Immature natural killer cell (primary cell): ENCODE measurements around the gene ZNF425. TPM values are rescaled to one million over a fixed set of nuclear protein-coding genes. Genes with fewer than 3 reads are reported as not detected.
"Not testable (repeated sequence)": the region's sequence is repeated elsewhere in the genome, so short reads cannot be mapped to it uniquely, and the experiment has no call there.

Experiments
- DNase-seq, 3 donors: peaks; one replicate each; pipeline ENCODE4 v3.0.0; 2022; ENCODE audit warnings: mixed read lengths in 1 of 3
- H3K27ac Mint-ChIP-seq, 6 donors: one replicate each; pipeline ENCODE4 v1.8.0; 2020; ENCODE audit warnings: mixed read lengths in 6 of 6, mild to moderate bottlenecking in 5 of 6, inconsistent platforms in 4 of 6, moderate library complexity in 3 of 6
- H3K27me3 Mint-ChIP-seq, 3 donors: one replicate each; pipeline ENCODE4 v1.8.0; 2020 to 2021; ENCODE audit warnings: low read depth in 3 of 3, mild to moderate bottlenecking in 3 of 3, mixed read lengths in 3 of 3, moderate library complexity in 3 of 3, inconsistent platforms in 1 of 3
- H3K36me3 Mint-ChIP-seq, 3 donors: one replicate each; pipeline ENCODE4 v1.8.0; 2020; ENCODE audit warnings: mixed read lengths in 3 of 3, inconsistent platforms in 2 of 3, mild to moderate bottlenecking in 2 of 3
- H3K4me1 Mint-ChIP-seq, 2 donors: one replicate each; pipeline ENCODE4 v1.8.0; 2020; ENCODE audit warnings: inconsistent platforms in 2 of 2, mild to moderate bottlenecking in 2 of 2, mixed read lengths in 2 of 2, moderate library complexity in 1 of 2
- H3K4me3 Mint-ChIP-seq, 5 donors: one replicate each; pipeline ENCODE4 v1.8.0; 2020; ENCODE audit warnings: mild to moderate bottlenecking in 5 of 5, mixed read lengths in 5 of 5, inconsistent platforms in 3 of 5, moderate library complexity in 3 of 5
- H3K9me3 Mint-ChIP-seq, 6 donors: one replicate each; pipeline ENCODE4 v1.8.0; 2020; ENCODE audit warnings: mild to moderate bottlenecking in 6 of 6, mixed read lengths in 6 of 6, inconsistent platforms in 4 of 6, moderate library complexity in 3 of 6
- polyA plus RNA-seq, 3 donors: library from polyadenylated mRNA; unstranded; fragments of 300-500 nt; fragmentation: Illumina TruSeq; gene quantifications; one replicate each; pipeline ENCODE4 v1.2.3, GENCODE V29; 2021

Gene ZNF425
- polyA plus RNA-seq, 3 donors from 2014 or later = 0.20 to 1.9 TPM; not detected in 1

- peaks cover 5 to 10% (median 9%) of the 10 kb centered on the region in 3 donors for H3K27me3 Mint-ChIP-seq
Observed at GRCh38 chr7:149147752-149148653, 21.9 kb upstream of the ZNF425 start.

GRCh38 chr7:149147072-149147751 lies 21.1 kb upstream of the ZNF425 start, which contains the start of gene ZNF398:
Gene ZNF398, plus strand, starts transcription at chr7:149147453. Its CDS starts 290 bp downstream, at chr7:149147743.
- Mint-ChIP-seq H3K36me3 (no peaks in the 10 kb centered on the region), H3K4me1 (peaks cover 27 to 35% of the 10 kb centered on the region in 2 donors), H3K27me3 (peaks cover 5 to 12% (median 9%) of the 10 kb centered on the region in 3 donors), H3K9me3 (no peaks in the 10 kb centered on the region), H3K4me3 (peak within 1 kb of the TSS; percentile 86 to 97 (median 91)), H3K27ac (peak within 1 kb of the TSS; percentile 85 to 94 (median 93))
- DNase-seq = peak; percentile 82 to 85 (median 84)

More at GRCh38 chr7:149147752-149148653, 21.9 kb upstream of the ZNF425 start:
- Mint-ChIP-seq H3K4me1 (peaks cover 27 to 35% of the 10 kb centered on the region in 2 donors), H3K9me3 (no peaks in the 10 kb centered on the region), H3K27ac (peak overlapping the region; percentile 75 to 89 (median 85)), H3K36me3 (no peaks in the 10 kb centered on the region), H3K4me3 (peak overlapping the region; percentile 74 to 91 (median 82))
- DNase-seq = peak; percentile 72 to 74 (median 73)

GRCh38 chr7:149145031-149145845 lies 19.1 kb upstream of the ZNF425 start:
- Mint-ChIP-seq H3K27ac (peak overlapping the region; percentile 9 to 86 (median 56)), H3K36me3 (no peaks in the 10 kb centered on the region), H3K9me3 (no peaks in the 10 kb centered on the region), H3K4me3 (peak overlapping the region; percentile 30 to 57 (median 41)), H3K27me3 (peaks cover 5 to 10% (median 7%) of the 10 kb centered on the region in 3 donors), H3K4me1 (peaks cover 24 to 29% of the 10 kb centered on the region in 2 donors)
- no peak for DNase-seq

GRCh38 chr7:149144436-149144922 lies 18.4 kb upstream of the ZNF425 start:
- not testable (repeated sequence) for DNase-seq, H3K9me3 Mint-ChIP-seq, H3K27ac Mint-ChIP-seq, H3K4me3 Mint-ChIP-seq, H3K36me3 Mint-ChIP-seq
- H3K27me3 Mint-ChIP-seq = peaks cover 5 to 10% (median 7%) of the 10 kb centered on the region in 3 donors
- peaks cover 21 to 23% of the 10 kb centered on the region in 2 donors for H3K4me1 Mint-ChIP-seq

- no peak overlapping the region for H3K4me3 Mint-ChIP-seq
- peaks cover 2 to 3% (median 3%) of the 10 kb centered on the region in 3 donors for H3K27me3 Mint-ChIP-seq
- peaks cover 11 to 12% of the 10 kb centered on the region in 2 donors for H3K4me1 Mint-ChIP-seq
Observed at GRCh38 chr7:149141893-149142292, 15.8 kb upstream of the ZNF425 start.

GRCh38 chr7:149140831-149141230 lies 14.7 kb upstream of the ZNF425 start:
- H3K4me3 Mint-ChIP-seq = no peak overlapping the region

More at GRCh38 chr7:149141893-149142292, 15.8 kb upstream of the ZNF425 start:
- H3K27ac Mint-ChIP-seq = no peak overlapping the region
- no peak for DNase-seq
- H3K36me3 Mint-ChIP-seq = no peaks in the 10 kb centered on the region
- no peaks in the 10 kb centered on the region for H3K9me3 Mint-ChIP-seq

GRCh38 chr7:149136118-149136517 lies 10.0 kb upstream of the ZNF425 start:
- DNase-seq = no peak
- peaks cover 0 to 3% (median under 1%) of the 10 kb centered on the region in 6 donors for H3K9me3 Mint-ChIP-seq
- no peaks in the 10 kb centered on the region for H3K27me3 Mint-ChIP-seq
- H3K27ac Mint-ChIP-seq = no peak overlapping the region
- no peaks in the 10 kb centered on the region for H3K4me1 Mint-ChIP-seq
- no peak overlapping the region for H3K4me3 Mint-ChIP-seq
- peaks cover 2 to 15% (median 8%) of the 10 kb centered on the region in 3 donors for H3K36me3 Mint-ChIP-seq

More at GRCh38 chr7:149140831-149141230, 14.7 kb upstream of the ZNF425 start:
- H3K27me3 Mint-ChIP-seq = peaks cover 0 to 2% (median 2%) of the 10 kb centered on the region in 3 donors
- DNase-seq = no peak
- no peak overlapping the region for H3K27ac Mint-ChIP-seq
- no peaks in the 10 kb centered on the region for H3K36me3 Mint-ChIP-seq
- no peaks in the 10 kb centered on the region for H3K9me3 Mint-ChIP-seq
- peaks cover 5 to 7% of the 10 kb centered on the region in 2 donors for H3K4me1 Mint-ChIP-seq

- no peak for DNase-seq
- Mint-ChIP-seq H3K36me3 (peaks cover 9 to 25% (median 19%) of the 10 kb centered on the region in 3 donors), H3K9me3 (peaks cover 5 to 11% (median 7%) of the 10 kb centered on the region in 6 donors), H3K27me3 (peaks cover 0 to 4% (median 0%) of the 10 kb centered on the region in 3 donors), H3K27ac (no peak overlapping the region), H3K4me3 (no peak overlapping the region), H3K4me1 (peaks cover 0 to 2% of the 10 kb centered on the region in 2 donors)
Observed at GRCh38 chr7:149133028-149133710, 7.0 kb upstream of the ZNF425 start.

- Mint-ChIP-seq H3K27ac (peak overlapping the region in 1 of 6 donors; percentile 0), H3K4me1 (peaks cover 11 to 16% of the 10 kb centered on the region in 2 donors), H3K9me3 (peaks cover 5 to 11% (median 7%) of the 10 kb centered on the region in 6 donors), H3K27me3 (peaks cover 8 to 19% (median 14%) of the 10 kb centered on the region in 3 donors), H3K4me3 (peak overlapping the region in 1 of 5 donors; percentile 4), H3K36me3 (peaks cover 9 to 25% (median 19%) of the 10 kb centered on the region in 3 donors)
- DNase-seq = no peak
Observed at GRCh38 chr7:149130572-149131198, 4.6 kb upstream of the ZNF425 start.

- H3K4me1 Mint-ChIP-seq = peaks cover 21 to 28% of the 10 kb centered on the region in 2 donors
- peaks cover 5 to 11% (median 7%) of the 10 kb centered on the region in 6 donors for H3K9me3 Mint-ChIP-seq
- peak overlapping the region; percentile 95 to 99 (median 98) for H3K27ac Mint-ChIP-seq
- H3K27me3 Mint-ChIP-seq = peaks cover 9 to 24% (median 17%) of the 10 kb centered on the region in 3 donors
- H3K36me3 Mint-ChIP-seq = peaks cover 9 to 17% (median 15%) of the 10 kb centered on the region in 3 donors
- DNase-seq = peak; percentile 63 to 65 (median 63)
- peak overlapping the region; percentile 98 to 100 (median 99) for H3K4me3 Mint-ChIP-seq
Observed at GRCh38 chr7:149126662-149127266, 640 bp upstream of the ZNF425 start.

GRCh38 chr7:149125189-149125862 lies 798 bp downstream of the ZNF425 start:
- DNase-seq = no peak
- Mint-ChIP-seq H3K9me3 (peaks cover 0 to under 1% (median 0%) of the 10 kb centered on the region in 6 donors), H3K4me1 (peaks cover 21 to 28% of the 10 kb centered on the region in 2 donors), H3K27ac (peak overlapping the region; percentile 83 to 99 (median 98)), H3K27me3 (peaks cover 11 to 21% (median 17%) of the 10 kb centered on the region in 3 donors), H3K36me3 (peaks cover 0 to 3% (median 2%) of the 10 kb centered on the region in 3 donors), H3K4me3 (peak overlapping the region; percentile 98 to 100 (median 99))
